SK-N-SH (cell line): ENCODE results near the gene CPOX. TPM values are rescaled to one million over a fixed set of nuclear protein-coding genes. Genes with fewer than 3 reads are reported as not detected.

Source experiments
- CTCF ChIA-PET: fragments of 300-600, 350-600 bp; formaldehyde crosslinking; extraction: SDS; loops from one replicate; lab custom pipeline; 2021; lab: Yijun Ruan, JAX
- POLR2A ChIA-PET: fragments of 350-600 bp; sonication (Branson Sonifier 250); formaldehyde crosslinking; extraction: SDS; loops from one replicate; lab custom pipeline; 2020; ENCODE audit warnings: antibody characterized with exemption, inconsistent platforms; lab: Yijun Ruan, JAX
- DNase-seq: peaks from one replicate; pipeline ENCODE4 v3.0.0; 2012
- H2AFZ ChIP-seq: fragments of 200-600 bp; sonication (generic); 2 replicates; pipeline ENCODE4 v1.8.1; 2016; ENCODE audit warnings: antibody characterized with exemption, mild to moderate bottlenecking, low read depth
- H3F3A ChIP-seq: fragments of 200-600 bp; sonication (generic); replicated peaks from 2 replicates; pipeline ENCODE3; 2016; ENCODE audit warnings: antibody characterized with exemption, mild to moderate bottlenecking; ENCODE audit not compliant: insufficient read depth
- H3K27ac ChIP-seq, 2 experiments: fragments of 200-500 bp in 1 of 2; fragments of 200-600 bp in 1 of 2; sonication (Bioruptor generic) in 1 of 2; sonication (generic), shearing (Covaris generic) in 1 of 2; 2 replicates each; pipeline versions ENCODE4 v1.5.1 to v1.6.1; 2014 to 2016; ENCODE audit warnings: low read depth in 2 of 2, inconsistent platforms in 1 of 2, low read length in 1 of 2, mild to moderate bottlenecking in 1 of 2, mixed read lengths in 1 of 2
- H3K27me3 ChIP-seq: fragments of 200-600 bp; sonication (generic), shearing (Covaris generic); 2 replicates; pipeline ENCODE4 v1.6.1; 2016; ENCODE audit warnings: mixed run types; ENCODE audit not compliant: insufficient read depth
- H3K36me3 ChIP-seq, 2 experiments: fragments of 200-500 bp in 1 of 2; fragments of 200-600 bp in 1 of 2; sonication (Bioruptor generic) in 1 of 2; sonication (generic) in 1 of 2; replicated peaks in 1 of 2; 2 replicates each; pipeline versions ENCODE3 to v1.5.1; 2014 to 2016; ENCODE audit warnings: low read length in 1 of 2, mild to moderate bottlenecking in 1 of 2; ENCODE audit not compliant: insufficient read depth in 2 of 2, control insufficient read depth in 1 of 2
- H3K4me1 ChIP-seq, 2 experiments: fragments of 200-500 bp in 1 of 2; fragments of 200-600 bp in 1 of 2; sonication (Bioruptor generic) in 1 of 2; sonication (generic), shearing (Covaris generic) in 1 of 2; 2 replicates each; pipeline versions ENCODE4 v1.5.1 to v1.6.1; 2014 to 2016; ENCODE audit warnings: low read depth in 1 of 2, low read length in 1 of 2, mixed run types in 1 of 2; ENCODE audit not compliant: insufficient read depth in 2 of 2, control insufficient read depth in 1 of 2
- H3K4me2 ChIP-seq: fragments of 200-600 bp; sonication (generic), shearing (Covaris generic); 2 replicates; pipeline ENCODE4 v1.6.1; 2017; ENCODE audit warnings: mixed run types
- H3K4me3 ChIP-seq, 2 experiments: fragments of 200-500 bp in 1 of 2; fragments of 200-600 bp in 1 of 2; sonication (Bioruptor generic) in 1 of 2; sonication (generic), shearing (Covaris generic) in 1 of 2; 2 replicates each; pipeline versions ENCODE4 v1.5.1 to v1.8.1; 2014 to 2016; ENCODE audit warnings: low read depth in 2 of 2, inconsistent platforms in 1 of 2, low read length in 1 of 2, mild to moderate bottlenecking in 1 of 2, mixed read lengths in 1 of 2, moderate library complexity in 1 of 2
- H3K79me2 ChIP-seq: fragments of 200-600 bp; sonication (generic); 2 replicates; pipeline ENCODE4 v1.8.1; 2017; ENCODE audit warnings: mild to moderate bottlenecking; ENCODE audit not compliant: insufficient read depth
- H3K9ac ChIP-seq: fragments of 200-600 bp; sonication (generic); 2 replicates; pipeline ENCODE4 v1.6.1; 2017; ENCODE audit warnings: mixed run types
- H3K9me2 ChIP-seq: fragments of 200-600 bp; sonication (generic); 2 replicates; pipeline ENCODE4 v1.6.1; 2017; ENCODE audit warnings: mixed run types
- H3K9me3 ChIP-seq: fragments of 200-600 bp; sonication (generic); 2 replicates; pipeline ENCODE4 v1.6.1; 2017; ENCODE audit warnings: mixed run types, mild to moderate bottlenecking, moderate library complexity
- H4K20me1 ChIP-seq: fragments of 200-600 bp; sonication (generic); 2 replicates; pipeline ENCODE4 v1.6.1; 2017; ENCODE audit warnings: mild to moderate bottlenecking, mixed run types; ENCODE audit not compliant: insufficient read depth
- CTCF ChIP-seq: fragments of 200-600 bp; sonication (generic); IDR thresholded peaks from 2 replicates; pipeline ENCODE4 v1.6.1; 2017; ENCODE audit warnings: antibody characterized with exemption, mild to moderate bottlenecking, moderate library complexity
- ELF1 ChIP-seq: IDR thresholded peaks from 2 replicates; pipeline ENCODE4 v1.4.0; 2012
- GABPA ChIP-seq: IDR thresholded peaks from 2 replicates; pipeline ENCODE4 v1.4.0; 2012; ENCODE audit warnings: low read depth, mild to moderate bottlenecking
- NRF1 ChIP-seq: IDR thresholded peaks from 2 replicates; pipeline ENCODE4 v1.6.1; 2012; ENCODE audit warnings: low read depth, mild to moderate bottlenecking, low read length
- POLR2AphosphoS5 ChIP-seq: IDR thresholded peaks from 2 replicates; pipeline ENCODE4 v1.6.1; 2012; ENCODE audit warnings: low read depth, low read length
- RAD21 ChIP-seq: IDR thresholded peaks from 2 replicates; pipeline ENCODE4 v1.6.1; 2012; ENCODE audit warnings: mild to moderate bottlenecking, low read length
- RCOR1 ChIP-seq: fragments of 150-350 bp; IDR thresholded peaks from 2 replicates; pipeline ENCODE4 v1.6.1; 2017; ENCODE audit warnings: antibody characterized with exemption, low read length
- RFX5 ChIP-seq: IDR thresholded peaks from 2 replicates; pipeline ENCODE4 v1.6.1; 2012; ENCODE audit warnings: mild to moderate bottlenecking, improper control_type of control experiment, low read length
- SMC3 ChIP-seq: IDR thresholded peaks from 2 replicates; pipeline ENCODE4 v1.6.1; 2012; ENCODE audit warnings: low read depth, low read length, improper control_type of control experiment
- USF1 ChIP-seq: IDR thresholded peaks from 2 replicates; pipeline ENCODE4 v1.4.0; 2012; ENCODE audit warnings: low read depth, borderline replicate concordance
- WGBS: methylation state at CpG from one replicate; pipeline ENCODE4 v1.1.6; 2017; ENCODE audit warnings: low lambda C conversion rate; 5-methylcytosine and 5-hydroxymethylcytosine counted together
- polyA plus RNA-seq, 3 experiments: library from polyadenylated mRNA; depleted of rRNA; stranded (reverse); fragments of >200 nt; gene quantifications; 2 replicates each; pipeline ENCODE4 v1.2.3, GENCODE V29; 2012

CPOX gene
- polyA plus RNA-seq, 1 of the 3 experiments (the other 2 are of a cell fraction): 36.7 TPM

- ChIA-PET CTCF (interaction anchor here (0.6 to 6.2 kb wide), 66 partner anchors 10 to 878 kb away, joined by 3 to 197 read pairs (median 5); partner anchors contain the start of genes CLDND1 and CPOX), POLR2A (interaction anchor here (1.0 to 1.5 kb wide), 2 partner anchors 130 to 131 kb away, joined by 5 to 11 read pairs; no protein-coding TSS in a partner anchor)
- Histone ChIP-seq H3K9me2 (no peaks in the 10 kb centered on the region), H3K9me3 (no peaks in the 10 kb centered on the region), H4K20me1 (no peaks in the 10 kb centered on the region), H3F3A (no peaks in the 10 kb centered on the region), H3K4me3 (peak overlapping the region in 1 of 2 experiments; percentile 33; a peak in 1 of 4 replicates), H3K4me1 (no peaks in the 10 kb centered on the region; a peak in 1 of 4 replicates), H3K36me3 (no peaks in the 10 kb centered on the region), H3K27ac (no peak overlapping the region; a peak in 1 of 4 replicates), H3K79me2 (no peaks in the 10 kb centered on the region), H3K4me2 (no peak overlapping the region), H2AFZ (peak overlapping the region; percentile 78), H3K9ac (no peak overlapping the region), H3K27me3 (no peaks in the 10 kb centered on the region)
- peak; percentile 51 for DNase-seq
- TF ChIP-seq NRF1: no peak
- peak; percentile 88 for TF ChIP-seq CTCF
- no peak for TF ChIP-seq GABPA
- TF ChIP-seq RCOR1: 0 out of 2 replicates have a peak, but pooled peaks have one; percentile 27
- peak; percentile 99 for TF ChIP-seq RAD21
- TF ChIP-seq SMC3: peak; percentile 94
- TF ChIP-seq ELF1: no peak
- 0 out of 2 replicates have a peak, but pooled peaks have one; percentile 32 for TF ChIP-seq RFX5
- 6% methylated on average over 4 of the region's 4 CpGs for WGBS
Measured at GRCh38 chr3:98602078-98602678, 8.8 kb upstream of the CPOX start.

GRCh38 chr3:98601180-98601579 is 7.8 kb upstream of the CPOX start:
- Histone ChIP-seq H3K9ac (no peak overlapping the region), H3K36me3 (no peaks in the 10 kb centered on the region), H4K20me1 (no peaks in the 10 kb centered on the region), H3K27me3 (no peaks in the 10 kb centered on the region), H3F3A (no peaks in the 10 kb centered on the region), H3K27ac (no peak overlapping the region), H3K9me2 (no peaks in the 10 kb centered on the region), H2AFZ (no peak overlapping the region), H3K79me2 (no peaks in the 10 kb centered on the region), H3K9me3 (no peaks in the 10 kb centered on the region), H3K4me1 (no peaks in the 10 kb centered on the region; a peak in 1 of 4 replicates), H3K4me3 (no peak overlapping the region), H3K4me2 (no peak overlapping the region)
- ChIA-PET POLR2A (interaction anchor here (1.5 kb wide), 1 partner anchor 131 kb away, joined by 11 read pairs; no protein-coding TSS in a partner anchor), CTCF (interaction anchor here (0.8 to 6.2 kb wide), 34 partner anchors 11 to 454 kb away, joined by 3 to 197 read pairs (median 6); partner anchors contain the start of gene CLDND1)
- TF ChIP-seq USF1 (no peak), POLR2AphosphoS5 (no peak), RFX5 (no peak), GABPA (no peak), SMC3 (no peak)
- no peak for DNase-seq
- 61% methylated on average over 2 of the region's 2 CpGs for WGBS
